ENCODE results near the gene IFI27L2.
"Not testable (repeated sequence)": the region's sequence is repeated elsewhere in the genome, so short reads cannot be mapped to it uniquely, and the experiment has no call there.

Gene IFI27L2

GRCh38 chr14:94129111-94129757 is at the start of gene IFI27L2:
Gene IFI27L2 (minus strand): TSS chr14:94129604. CDS start chr14:94129564, 40 bp downstream.
- DNase-seq (ENCODE audit: low read depth in 2 of 2) = peak; percentile 23 to 56

GRCh38 chr14:94177806-94178205 is 48.4 kb upstream of the IFI27L2 start:
- no peak for DNase-seq (ENCODE audit: low read depth in 2 of 2)

GRCh38 chr14:94176808-94177207 is 47.4 kb upstream of the IFI27L2 start:
- DNase-seq (ENCODE audit: low read depth in 2 of 2) = no peak

GRCh38 chr14:94175747-94176146 is 46.3 kb upstream of the IFI27L2 start:
- DNase-seq (ENCODE audit: low read depth in 2 of 2) = no peak

- peak in 1 of 2 donors; percentile 12 for DNase-seq (ENCODE audit: low read depth in 2 of 2)
Measured at GRCh38 chr14:94175011-94175745, 45.8 kb upstream of the IFI27L2 start.

GRCh38 chr14:94174604-94175010 is 45.2 kb upstream of the IFI27L2 start:
- DNase-seq (ENCODE audit: low read depth in 2 of 2) = no peak

- peak; percentile 82 to 86 for DNase-seq (ENCODE audit: low read depth in 2 of 2)
Measured at GRCh38 chr14:94173885-94174603, 44.6 kb upstream of the IFI27L2 start, which contains the start of gene PPP4R4. Gene PPP4R4 (plus strand): TSS chr14:94174322. CDS start chr14:94174466, 144 bp downstream.

GRCh38 chr14:94173471-94173884 is 44.1 kb upstream of the IFI27L2 start:
- no peak for DNase-seq (ENCODE audit: low read depth in 2 of 2)

- no peak for DNase-seq (ENCODE audit: low read depth in 2 of 2)
Measured at GRCh38 chr14:94172545-94172944, 43.1 kb upstream of the IFI27L2 start.

GRCh38 chr14:94171208-94171607 is 41.8 kb upstream of the IFI27L2 start:
- DNase-seq (ENCODE audit: low read depth in 2 of 2) = no peak

GRCh38 chr14:94170136-94170535 is 40.7 kb upstream of the IFI27L2 start:
- DNase-seq (ENCODE audit: low read depth in 2 of 2) = no peak

GRCh38 chr14:94165744-94166143 is 36.3 kb upstream of the IFI27L2 start:
- DNase-seq (ENCODE audit: low read depth in 2 of 2) = no peak

- no peak for DNase-seq (ENCODE audit: low read depth in 2 of 2)
Measured at GRCh38 chr14:94164685-94165431, 35.5 kb upstream of the IFI27L2 start.

- no peak for DNase-seq (ENCODE audit: low read depth in 2 of 2)
Measured at GRCh38 chr14:94163796-94164195, 34.4 kb upstream of the IFI27L2 start.

- no peak for DNase-seq (ENCODE audit: low read depth in 2 of 2)
Measured at GRCh38 chr14:94162466-94162865, 33.1 kb upstream of the IFI27L2 start.

GRCh38 chr14:94161981-94162380 is 32.6 kb upstream of the IFI27L2 start:
- no peak for DNase-seq (ENCODE audit: low read depth in 2 of 2)

GRCh38 chr14:94161058-94161457 is 31.7 kb upstream of the IFI27L2 start:
- no peak for DNase-seq (ENCODE audit: low read depth in 2 of 2)

GRCh38 chr14:94158239-94158883 is 29.0 kb upstream of the IFI27L2 start:
- no peak for DNase-seq (ENCODE audit: low read depth in 2 of 2)

GRCh38 chr14:94157197-94157596 is 27.8 kb upstream of the IFI27L2 start:
- no peak for DNase-seq (ENCODE audit: low read depth in 2 of 2)

GRCh38 chr14:94156143-94156542 is 26.7 kb upstream of the IFI27L2 start:
- DNase-seq (ENCODE audit: low read depth in 2 of 2) = not testable (repeated sequence)

GRCh38 chr14:94153750-94154342 is 24.4 kb upstream of the IFI27L2 start:
- no peak for DNase-seq (ENCODE audit: low read depth in 2 of 2)

Measured in stimulated activated CD4-positive, alpha-beta T cell treated with anti-CD3 and anti-CD28 coated beads, Interleukin-1b, Interleukin-23, amount 100 ng/mL, for 4 hours (primary cell).